Erythroblast (primary cell): ENCODE results near the gene PHC2.

Experiments used
- GATA1 ChIP-seq: IDR thresholded peaks from 2 replicates; pipeline ENCODE4 v1.6.1; 2011; ENCODE audit warnings: low read depth, mild to moderate bottlenecking, control low read depth, low read length, moderate library complexity
- POLR2A ChIP-seq: IDR thresholded peaks from 2 replicates; pipeline ENCODE4 v1.6.1; 2011; ENCODE audit warnings: mild to moderate bottlenecking, low read length

DNA sequence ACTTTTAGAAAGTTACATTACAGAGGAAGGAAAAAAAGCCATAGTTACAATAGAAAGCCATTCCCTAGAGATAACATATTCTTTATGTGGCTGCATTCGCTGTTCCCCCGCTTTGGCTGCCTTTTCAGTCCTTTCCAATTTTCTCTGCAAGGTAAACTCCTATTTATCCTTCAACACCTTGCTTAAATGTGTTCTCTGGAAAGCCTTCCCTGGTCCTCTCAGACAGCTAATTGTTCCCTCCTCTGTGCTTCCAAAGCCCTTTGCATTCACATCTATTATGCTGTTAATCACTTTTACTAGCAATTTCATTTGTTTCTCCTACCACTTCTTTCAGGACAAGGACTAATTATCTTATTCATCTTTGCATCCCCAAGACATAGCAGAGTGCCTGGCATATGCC is 1.6 kb downstream of the PHC2 start:
- TF ChIP-seq POLR2A = no peak
- no peak for TF ChIP-seq GATA1
